ENCODE results near the gene SPN.
"Not testable (repeated sequence)": the region's sequence is repeated elsewhere in the genome, so short reads cannot be mapped to it uniquely, and the experiment has no call there.

Gene SPN

GRCh38 chr16:29658705-29659104 lies 4.3 kb upstream of the SPN start:
- no peak overlapping the region for H3K4me3 ChIP-seq (ENCODE audit: low read depth, low read length)
- TF ChIP-seq CTCF (IDR thresholded peaks at IDR 0.05; ENCODE audit: low read depth, low read length), result no peak
- in situ Hi-C loops (cut with HindIII; ENCODE audit: low sequenced_read_pairs), result no loop called here
- DNase-seq (ENCODE audit: low read depth, low spot score), result no peak

- in situ Hi-C loops (cut with HindIII; ENCODE audit: low sequenced_read_pairs), result no loop called here
- no peak for TF ChIP-seq CTCF (IDR thresholded peaks at IDR 0.05; ENCODE audit: low read depth, low read length)
- no peak for DNase-seq (ENCODE audit: low read depth, low spot score)
- no peak overlapping the region for H3K4me3 ChIP-seq (ENCODE audit: low read depth, low read length)
Measured at GRCh38 chr16:29662000-29662728, 883 bp upstream of the SPN start.

- DNase-seq (ENCODE audit: low read depth, low spot score), result no peak
- in situ Hi-C loops (cut with HindIII; ENCODE audit: low sequenced_read_pairs), result no loop called here
- no peak overlapping the region for H3K4me3 ChIP-seq (ENCODE audit: low read depth, low read length)
- TF ChIP-seq CTCF (IDR thresholded peaks at IDR 0.05; ENCODE audit: low read depth, low read length), result no peak
Measured at GRCh38 chr16:29662729-29663015, 375 bp upstream of the SPN start.

GRCh38 chr16:29663807-29664090 lies 702 bp downstream of the SPN start:
- DNase-seq (ENCODE audit: low read depth, low spot score), result no peak
- H3K4me3 ChIP-seq (ENCODE audit: low read depth, low read length), result no peak overlapping the region
- in situ Hi-C loops (cut with HindIII; ENCODE audit: low sequenced_read_pairs), result no loop called here
- no peak for TF ChIP-seq CTCF (IDR thresholded peaks at IDR 0.05; ENCODE audit: low read depth, low read length)

- in situ Hi-C loops (cut with HindIII; ENCODE audit: low sequenced_read_pairs), result no loop called here
- no peak overlapping the region for H3K4me3 ChIP-seq (ENCODE audit: low read depth, low read length)
- DNase-seq (ENCODE audit: low read depth, low spot score), result no peak
- TF ChIP-seq CTCF (IDR thresholded peaks at IDR 0.05; ENCODE audit: low read depth, low read length), result no peak
Measured at GRCh38 chr16:29664091-29664921, 1.3 kb downstream of the SPN start.

- TF ChIP-seq CTCF (IDR thresholded peaks at IDR 0.05; ENCODE audit: low read depth, low read length), result no peak
- in situ Hi-C loops (cut with HindIII; ENCODE audit: low sequenced_read_pairs), result no loop called here
- no peak overlapping the region for H3K4me3 ChIP-seq (ENCODE audit: low read depth, low read length)
- no peak for DNase-seq (ENCODE audit: low read depth, low spot score)
Measured at GRCh38 chr16:29665294-29666077, 2.4 kb downstream of the SPN start.

- in situ Hi-C loops (cut with HindIII; ENCODE audit: low sequenced_read_pairs); DNase-seq (ENCODE audit: low read depth, low spot score); H3K4me3 ChIP-seq (ENCODE audit: low read depth, low read length): not testable (repeated sequence)
Measured at GRCh38 chr16:29667322-29667610, 4.2 kb downstream of the SPN start.
